Measurements from ENCODE around the gene DCUN1D2.

DNA sequence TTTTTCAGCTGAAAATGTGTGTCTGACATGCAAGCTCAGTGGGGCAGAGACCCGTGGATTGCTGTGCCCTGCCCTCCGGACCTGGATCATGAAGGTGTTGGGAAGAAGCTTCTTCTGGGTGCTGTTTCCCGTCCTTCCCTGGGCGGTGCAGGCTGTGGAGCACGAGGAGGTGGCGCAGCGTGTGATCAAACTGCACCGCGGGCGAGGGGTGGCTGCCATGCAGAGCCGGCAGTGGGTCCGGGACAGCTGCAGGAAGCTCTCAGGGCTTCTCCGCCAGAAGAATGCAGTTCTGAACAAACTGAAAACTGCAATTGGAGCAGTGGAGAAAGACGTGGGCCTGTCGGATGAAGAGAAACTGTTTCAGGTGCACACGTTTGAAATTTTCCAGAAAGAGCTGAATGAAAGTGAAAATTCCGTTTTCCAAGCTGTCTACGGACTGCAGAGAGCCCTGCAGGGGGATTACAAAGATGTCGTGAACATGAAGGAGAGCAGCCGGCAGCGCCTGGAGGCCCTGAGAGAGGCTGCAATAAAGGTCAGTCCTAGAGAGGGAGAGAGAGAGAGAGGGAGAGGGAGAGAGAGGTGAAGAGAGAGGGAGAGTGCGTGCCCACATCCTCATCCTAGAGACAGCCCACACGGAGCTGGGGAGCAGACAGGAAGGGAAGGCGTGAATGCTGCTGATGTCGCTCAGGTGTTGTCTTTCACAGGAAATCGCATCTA lies 5.1 kb upstream of the DCUN1D2 start:
- no peak for TF ChIP-seq CTCF (IDR thresholded peaks at IDR 0.05)
- no peak for TF ChIP-seq POLR2A (IDR thresholded peaks at IDR 0.05)

All from testis (tissue), 2 donors.